GM18519 (cell line): ENCODE measurements around the gene TMEM63B.
"Not testable (repeated sequence)": the region's sequence is repeated elsewhere in the genome, so short reads cannot be mapped to it uniquely, and the experiment has no call there.

Source experiments
- ATAC-seq: cut with Tn5 transposase; IDR thresholded peaks from one replicate; pipeline ENCODE4 v1.9.1; 2021; ENCODE audit warnings: mild to moderate bottlenecking, moderate library complexity; ENCODE audit not compliant: unreplicated experiment, low FRiP score

TMEM63B gene

DNA sequence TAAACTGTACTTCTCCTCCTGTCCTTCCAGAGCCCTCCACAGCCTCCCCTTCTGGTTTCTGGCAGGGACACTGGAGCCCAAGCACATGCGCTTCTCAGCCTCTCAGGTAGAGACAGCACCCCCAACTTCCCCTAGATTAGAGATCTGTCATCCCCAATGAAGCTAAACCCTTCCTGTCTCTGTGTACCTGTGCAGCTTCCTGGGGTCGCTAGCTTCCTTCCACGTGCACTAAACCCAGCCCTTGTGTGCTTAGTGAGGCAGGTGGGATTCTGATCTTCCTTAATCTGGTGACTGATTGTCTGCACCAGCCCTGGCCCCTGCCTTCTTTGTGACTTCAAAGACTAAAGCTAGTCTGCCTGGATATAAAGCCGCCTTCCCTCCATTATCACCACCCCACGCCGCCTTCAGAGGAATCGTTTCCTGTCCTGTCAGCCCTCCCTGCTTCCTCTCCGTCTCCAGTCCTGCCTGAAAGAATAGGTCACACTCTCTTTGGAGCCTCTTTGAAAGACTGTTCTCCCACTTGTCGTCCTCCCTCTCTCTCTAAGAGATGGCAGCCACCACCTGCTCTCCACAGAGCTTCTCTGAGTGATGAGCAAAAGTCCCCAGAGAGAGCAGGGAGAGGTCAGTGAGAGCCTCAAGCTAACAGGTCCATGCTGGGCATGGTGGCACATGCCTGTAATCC is 58.7 kb downstream of the TMEM63B start:
- ATAC-seq = no peak

DNA sequence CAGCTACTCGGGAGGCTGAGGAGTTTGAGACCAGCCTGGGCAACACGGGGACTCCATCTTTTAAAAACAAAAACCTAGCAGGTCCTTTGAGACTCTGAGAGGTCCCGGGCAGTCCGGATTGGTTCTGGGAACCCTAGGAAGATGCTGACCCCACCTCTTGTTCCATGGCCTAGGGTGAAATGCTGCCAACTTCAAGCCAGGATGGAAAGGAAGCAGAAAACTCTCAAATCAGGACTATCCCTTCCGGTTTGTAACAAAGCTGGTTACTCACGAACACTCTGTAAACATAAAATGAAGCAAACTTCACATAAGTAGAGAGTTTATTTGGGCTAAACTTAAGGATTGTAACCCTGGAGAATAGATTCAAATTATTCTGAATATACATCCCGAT is 59.3 kb downstream of the TMEM63B start:
- ATAC-seq = no peak

DNA sequence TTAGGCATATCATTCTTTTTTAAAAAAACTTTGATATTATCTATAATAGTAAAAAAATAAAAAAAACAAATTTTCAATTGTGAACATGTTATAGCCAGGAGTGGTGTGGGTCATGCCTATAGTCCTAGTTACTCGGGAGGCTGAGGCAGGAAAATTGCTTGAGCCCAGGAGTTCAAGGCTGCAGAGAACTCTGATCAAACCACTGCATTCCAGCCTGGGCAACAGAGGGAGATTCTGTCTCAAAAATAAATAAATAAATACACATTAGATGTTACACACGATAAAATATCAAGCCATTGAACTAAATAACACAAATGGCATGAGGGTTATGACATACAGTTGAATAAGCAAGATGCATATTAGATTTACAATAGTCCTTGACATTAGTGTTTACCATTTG is 61.5 kb downstream of the TMEM63B start:
- ATAC-seq = no peak

DNA sequence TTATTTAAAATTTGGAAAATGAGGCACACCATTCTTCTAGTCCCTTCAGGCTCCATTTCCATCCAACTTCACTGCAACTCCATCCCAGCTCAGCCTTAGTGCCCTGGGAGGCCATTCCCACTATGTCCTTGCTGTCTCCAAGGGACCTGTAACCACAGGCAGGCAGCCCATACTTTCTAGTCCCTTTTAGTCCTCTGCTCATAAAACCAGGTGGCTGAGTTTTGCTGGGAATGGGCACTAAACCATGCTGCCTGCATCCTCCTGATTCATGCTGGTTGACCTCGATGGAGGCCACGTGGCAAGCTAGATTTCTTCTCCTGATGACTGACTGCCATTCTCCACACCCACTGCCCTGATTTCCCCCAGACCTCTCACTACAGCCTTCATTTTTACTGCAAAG is 61.9 kb downstream of the TMEM63B start:
- ATAC-seq = no peak

DNA sequence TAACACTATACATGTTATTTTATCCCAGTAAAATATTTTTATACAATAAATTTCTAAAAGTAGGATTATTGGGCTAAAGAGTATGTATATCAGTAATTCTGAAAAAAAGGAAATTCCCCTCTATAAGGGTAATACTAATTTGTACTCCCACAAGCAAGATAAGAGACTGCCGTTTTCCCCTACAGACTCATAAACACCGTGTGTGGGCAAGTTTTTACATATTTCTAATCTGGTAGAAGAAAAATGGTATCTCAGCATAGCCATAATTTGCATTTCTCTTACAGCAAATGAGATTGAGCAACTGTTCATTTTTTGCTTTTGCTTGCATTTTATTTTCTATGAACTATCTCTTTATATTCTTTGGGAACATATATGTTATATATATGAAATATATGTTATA is 63.4 kb downstream of the TMEM63B start:
- no peak for ATAC-seq

GRCh38 chr6:44192428-44193041 is 65.2 kb downstream of the TMEM63B start:
- no peak for ATAC-seq

DNA sequence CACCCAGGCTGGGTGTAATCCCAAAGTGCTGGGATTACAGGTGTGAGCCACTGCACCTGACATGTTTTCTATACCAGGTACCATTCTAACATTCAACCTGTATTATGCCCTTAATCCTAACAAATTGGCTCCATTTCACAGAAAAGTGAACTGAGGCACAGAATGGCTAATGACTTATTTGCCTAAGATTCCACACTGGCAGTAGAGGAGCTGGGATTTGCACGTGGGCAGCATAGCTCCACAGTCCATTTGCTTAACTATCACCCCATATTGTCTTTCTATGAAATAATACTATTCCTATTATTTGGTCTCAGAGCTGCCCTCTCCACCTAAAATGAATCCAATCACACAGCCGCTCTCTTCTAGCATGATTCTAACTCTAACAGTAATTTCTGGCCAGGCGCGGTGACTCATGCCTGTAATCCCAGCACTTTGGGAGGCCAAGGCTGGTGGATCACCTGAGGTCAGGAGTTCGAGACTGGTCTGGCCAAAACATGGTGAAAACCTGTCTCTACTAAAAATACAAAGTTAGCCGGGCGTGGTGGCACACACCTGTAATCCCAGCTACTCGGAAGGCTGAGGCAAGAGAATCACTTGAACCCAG is 66.1 kb downstream of the TMEM63B start:
- no peak for ATAC-seq

- no peak for ATAC-seq
Observed at GRCh38 chr6:44194326-44194725, 67.0 kb downstream of the TMEM63B start.

DNA sequence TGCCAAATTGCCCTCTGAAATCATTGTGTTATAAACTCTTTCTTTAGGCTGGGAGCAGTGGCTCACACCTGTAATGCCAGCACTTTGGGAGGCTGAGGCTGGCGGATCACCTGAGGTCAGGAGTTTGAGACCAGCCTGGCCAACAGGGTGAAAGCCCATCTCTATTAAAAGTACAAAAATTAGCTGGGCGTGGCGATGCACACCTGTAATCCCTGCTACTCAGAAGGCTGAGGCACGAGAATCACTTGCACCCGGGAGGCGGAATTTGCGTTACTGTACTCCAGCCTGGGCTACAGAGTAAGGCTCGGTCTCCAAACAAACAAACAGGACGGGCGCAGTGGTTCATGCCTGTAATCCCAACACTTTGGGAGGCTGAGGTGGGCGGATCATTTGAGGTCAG is 69.0 kb downstream of the TMEM63B start:
- not testable (repeated sequence) for ATAC-seq

GRCh38 chr6:44198684-44199083 is 71.3 kb downstream of the TMEM63B start:
- ATAC-seq = no peak

GRCh38 chr6:44199883-44200282 is 72.5 kb downstream of the TMEM63B start:
- no peak for ATAC-seq

DNA sequence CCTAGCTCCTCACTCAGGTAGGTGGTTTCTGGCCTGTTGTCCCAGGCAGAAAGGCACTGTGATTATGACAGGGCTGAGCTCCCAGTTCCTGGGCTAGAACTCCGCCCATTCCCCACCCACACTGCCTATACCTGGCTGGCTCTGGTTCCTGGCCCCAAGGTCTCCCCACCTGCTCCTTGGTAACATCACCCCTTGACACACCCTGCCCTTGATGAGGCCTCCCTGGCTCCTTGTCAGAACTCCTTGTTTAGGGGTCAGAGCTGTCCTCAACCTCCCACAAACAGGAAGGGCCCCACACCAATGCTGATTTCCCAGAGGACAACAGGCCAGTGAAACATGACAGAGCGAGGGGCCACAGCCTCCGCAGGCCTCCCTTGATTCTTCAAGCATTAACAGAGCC is 73.8 kb downstream of the TMEM63B start:
- no peak for ATAC-seq

GRCh38 chr6:44201638-44202303 is 74.4 kb downstream of the TMEM63B start:
- no peak for ATAC-seq

GRCh38 chr6:44202332-44202971 is 75.1 kb downstream of the TMEM63B start:
- no peak for ATAC-seq

DNA sequence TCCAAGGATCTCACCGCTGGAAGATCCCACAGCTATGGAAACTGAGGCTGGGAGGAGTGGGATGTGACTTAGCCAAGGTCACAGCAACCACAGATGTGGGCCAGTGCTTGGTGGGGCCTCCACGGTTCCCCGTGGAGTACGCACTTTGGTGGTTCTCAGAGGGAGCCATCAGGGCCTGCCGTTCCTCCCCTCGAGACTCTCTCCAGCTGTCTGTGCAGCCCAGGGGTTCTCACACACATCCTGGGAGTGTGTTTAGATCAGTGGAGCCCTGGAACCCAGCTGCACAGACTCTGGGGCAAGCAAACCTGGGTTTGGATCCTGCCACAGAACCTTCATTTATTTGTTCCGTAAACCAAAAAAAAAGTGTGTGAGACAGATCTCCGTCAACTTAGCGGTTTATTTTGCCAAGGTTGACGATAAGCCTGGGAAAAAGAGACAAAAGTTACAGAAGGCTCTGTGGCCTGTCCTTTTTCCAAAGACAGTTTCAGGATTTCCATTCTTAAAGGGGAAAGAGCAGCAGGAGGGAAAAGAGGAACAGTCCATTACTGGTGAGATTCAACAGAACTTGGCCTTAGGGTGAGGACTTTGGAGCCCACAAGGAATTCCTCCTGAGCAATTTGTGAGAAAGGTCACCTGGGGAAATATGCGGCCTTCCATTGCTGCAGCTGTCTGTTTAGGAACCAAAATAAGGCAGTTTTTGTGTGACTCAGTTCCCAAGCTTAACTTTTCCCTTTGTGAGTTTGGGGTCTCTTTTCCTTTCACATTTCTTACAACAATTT is 75.8 kb downstream of the TMEM63B start:
- ATAC-seq = no peak

GRCh38 chr6:44203955-44204354 is 76.6 kb downstream of the TMEM63B start:
- ATAC-seq = no peak
